TTC549 (cell line): ENCODE data around the gene MSMP.

Source experiments
- FAIRE-seq: peaks from 2 replicates; lab custom pipeline; 2012; peaks lifted over from hg19 to GRCh38; lab: Jason Lieb, UNC

Gene MSMP

GRCh38 chr9:35718721-35719511, 35.2 kb downstream of the MSMP start:
- no peak for FAIRE-seq

GRCh38 chr9:35717132-35717870, 36.8 kb downstream of the MSMP start:
- no peak for FAIRE-seq

DNA sequence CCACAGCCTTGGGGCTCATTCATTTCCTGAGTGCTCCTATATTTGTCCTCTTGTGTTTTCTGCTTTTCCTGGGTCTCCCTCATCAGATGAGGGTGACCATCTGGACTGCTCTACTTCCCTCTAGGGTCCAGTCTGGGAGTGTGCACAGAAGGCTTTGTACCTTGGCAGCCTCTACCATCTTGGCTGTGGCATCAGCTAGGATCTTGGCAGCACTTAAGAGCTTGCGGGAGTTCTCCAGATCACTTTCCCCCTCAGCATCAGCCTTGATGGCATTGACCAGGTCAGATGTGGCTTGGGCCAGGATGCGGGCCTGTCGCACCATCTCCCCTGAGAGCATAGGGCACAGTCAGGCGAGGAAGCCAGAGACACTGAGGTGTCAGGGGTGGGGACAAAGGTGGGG, 37.8 kb downstream of the MSMP start:
- FAIRE-seq = no peak

DNA sequence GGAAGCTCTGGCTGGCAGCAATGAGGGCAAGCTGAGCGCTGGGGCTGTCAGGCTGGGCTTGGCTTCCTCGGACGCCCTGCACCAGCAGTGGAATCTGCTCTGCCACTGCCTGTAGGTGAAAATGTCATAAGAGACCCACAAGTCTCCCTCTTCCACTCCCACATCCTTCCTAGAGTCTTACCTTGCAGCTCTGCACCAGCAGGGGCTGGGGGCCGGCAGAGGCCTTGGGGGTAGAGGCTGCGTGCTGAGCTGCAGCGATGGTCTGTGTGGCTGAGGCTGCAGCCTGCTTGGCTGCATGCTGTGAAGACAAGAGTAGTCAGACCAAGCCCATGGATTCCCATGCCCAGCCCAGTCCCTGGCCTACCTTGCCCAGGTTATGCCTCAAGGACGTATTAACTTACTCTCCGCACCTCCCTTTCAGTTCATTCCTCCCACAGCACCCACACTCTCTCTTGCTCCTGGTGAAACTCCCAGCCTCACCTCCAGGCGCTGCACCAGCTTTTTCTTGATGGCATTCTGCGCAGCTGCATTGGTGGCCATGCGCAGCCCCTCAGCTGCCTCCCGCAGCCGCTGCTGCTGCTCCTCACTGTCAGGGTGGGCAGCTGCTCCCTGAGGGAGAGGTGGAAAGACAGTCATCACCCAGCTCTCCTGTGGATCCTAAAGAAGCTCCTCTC, 39.4 kb downstream of the MSMP start:
- no peak for FAIRE-seq

DNA sequence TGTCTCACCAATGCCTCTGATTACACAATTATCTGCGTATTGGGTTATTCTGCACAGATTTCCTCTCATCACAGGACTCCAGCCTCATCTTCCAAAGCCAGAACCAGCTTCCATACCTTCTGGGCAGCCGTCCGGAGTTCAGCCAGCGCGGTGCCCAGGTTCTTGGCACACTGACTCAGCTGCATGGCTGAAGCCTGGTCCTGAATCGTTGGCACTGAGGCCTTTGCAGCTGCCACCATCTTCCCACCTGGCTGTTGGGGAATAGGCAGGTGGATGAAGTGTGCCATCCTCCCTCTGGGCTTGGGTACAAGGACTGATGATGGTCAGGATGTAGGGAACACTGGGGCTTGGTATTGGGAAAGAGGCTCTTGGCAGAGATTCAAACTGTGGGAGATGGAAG, 40.0 kb downstream of the MSMP start:
- FAIRE-seq = no peak

GRCh38 chr9:35713578-35713977, 40.5 kb downstream of the MSMP start:
- FAIRE-seq = no peak

DNA sequence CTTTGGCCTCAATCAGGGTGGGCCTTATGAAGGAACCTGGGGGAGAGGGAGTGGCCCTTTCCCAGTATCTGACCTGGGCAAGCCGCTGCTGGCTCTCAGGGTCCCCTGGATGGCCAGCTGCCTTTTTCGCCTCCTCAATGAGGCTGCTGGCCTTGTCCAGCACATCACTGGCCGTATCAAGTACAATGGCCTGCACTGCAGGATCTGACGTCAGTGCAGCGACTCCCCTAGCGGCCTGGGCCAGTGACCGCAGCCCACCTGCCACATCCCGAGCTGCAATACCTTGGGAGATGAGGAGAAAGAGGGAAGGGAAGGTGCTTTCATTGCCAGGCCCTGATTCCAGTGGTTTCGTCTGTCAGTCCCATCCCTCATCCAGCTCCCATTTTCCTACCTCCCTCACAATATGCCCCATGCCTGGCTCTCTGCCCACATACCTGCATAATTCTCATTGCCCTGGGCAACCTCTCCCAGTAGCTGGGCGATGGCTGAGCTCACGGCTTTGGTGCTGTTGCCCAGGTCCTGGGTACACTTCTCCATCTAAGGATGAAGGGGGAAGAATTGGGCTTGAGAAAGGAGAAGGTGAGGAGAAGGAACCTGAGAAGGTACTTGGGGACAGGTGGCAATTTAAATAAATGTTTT, 41.2 kb downstream of the MSMP start:
- no peak for FAIRE-seq

DNA sequence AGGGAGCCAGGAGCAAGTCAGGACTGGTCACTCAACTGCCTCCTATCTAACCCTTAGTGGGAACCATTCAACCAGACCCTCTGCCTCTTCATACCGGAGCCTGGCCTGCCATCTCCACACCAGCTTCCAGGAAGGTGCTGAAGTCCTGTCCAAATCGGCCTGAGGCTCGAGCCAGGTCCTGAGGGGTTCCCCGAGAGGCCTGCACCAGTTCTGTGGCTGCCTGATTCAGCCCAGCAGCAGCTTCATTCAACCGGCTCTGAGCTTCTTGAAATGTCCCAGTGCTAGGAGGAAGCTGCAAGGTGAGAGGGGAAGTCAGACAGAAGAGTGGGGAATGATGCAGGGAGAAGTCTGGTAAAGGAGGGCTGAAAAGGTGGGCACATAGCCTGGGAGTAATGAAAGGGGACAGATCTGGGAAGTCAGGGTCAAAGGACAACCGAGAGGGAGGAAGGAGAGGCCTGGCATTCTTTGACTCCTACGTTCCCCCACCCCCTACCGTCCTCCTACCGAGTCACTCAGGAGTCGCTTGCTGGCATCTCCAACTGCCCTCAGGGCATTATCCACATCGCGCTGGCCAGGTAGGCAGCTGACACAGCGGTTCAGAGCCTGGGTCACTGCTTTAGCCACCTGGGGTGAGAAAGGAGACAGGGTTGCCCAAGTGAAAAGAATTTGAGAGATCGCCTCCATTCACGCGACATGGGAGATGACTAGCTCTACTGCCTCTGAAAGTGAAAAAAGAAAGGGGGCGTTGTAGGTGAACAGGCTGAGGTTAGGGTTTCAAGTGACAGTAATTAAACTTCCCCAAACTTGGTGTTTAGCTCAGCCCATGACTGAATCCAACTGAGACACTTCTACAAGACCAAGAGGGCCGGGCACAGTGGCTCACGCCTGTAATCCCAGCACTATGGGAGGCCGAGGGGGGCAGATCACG, 42.3 kb downstream of the MSMP start:
- FAIRE-seq = no peak

DNA sequence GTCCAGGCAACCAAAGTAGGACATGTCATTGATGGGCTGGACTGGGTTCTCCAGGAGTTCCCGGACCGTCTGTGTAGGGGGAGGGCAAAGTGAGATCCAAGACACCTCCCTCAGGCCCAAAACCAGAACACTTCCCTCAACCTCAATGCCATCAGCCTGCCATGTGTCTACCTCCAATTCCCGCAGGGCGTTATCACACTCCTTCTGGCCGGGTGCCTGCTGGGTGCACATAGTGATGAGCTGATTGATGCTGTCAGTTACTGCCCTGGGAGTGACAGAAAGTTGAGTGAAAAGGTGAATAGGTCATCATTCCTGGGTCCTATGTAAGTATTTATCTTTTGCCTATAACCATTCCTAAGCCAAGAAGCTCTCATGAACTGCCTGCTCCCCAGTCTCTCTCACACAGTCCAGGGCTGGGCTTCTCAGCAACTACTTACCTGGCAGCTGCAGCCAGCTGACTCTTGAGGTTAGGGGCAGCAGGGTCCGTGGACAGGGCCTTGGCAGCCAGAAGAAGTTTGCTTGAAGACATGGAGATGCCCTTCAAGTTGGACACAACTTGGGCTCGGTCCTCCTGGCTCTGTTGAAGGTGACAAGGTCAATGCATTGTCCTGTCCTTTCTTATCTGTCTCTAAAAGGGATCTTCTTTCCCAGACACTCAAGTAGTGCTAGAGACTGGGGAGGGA, 43.1 kb downstream of the MSMP start:
- no peak for FAIRE-seq

GRCh38 chr9:35708146-35708545, 45.9 kb downstream of the MSMP start:
- FAIRE-seq = no peak

- no peak for FAIRE-seq
These were observed 47.1 kb downstream of the MSMP start for GRCh38 chr9:35706951-35707350.

GRCh38 chr9:35705836-35706430, 48.1 kb downstream of the MSMP start:
- FAIRE-seq = no peak

- no peak for FAIRE-seq
These were observed 48.7 kb downstream of the MSMP start for GRCh38 chr9:35705372-35705771.

DNA sequence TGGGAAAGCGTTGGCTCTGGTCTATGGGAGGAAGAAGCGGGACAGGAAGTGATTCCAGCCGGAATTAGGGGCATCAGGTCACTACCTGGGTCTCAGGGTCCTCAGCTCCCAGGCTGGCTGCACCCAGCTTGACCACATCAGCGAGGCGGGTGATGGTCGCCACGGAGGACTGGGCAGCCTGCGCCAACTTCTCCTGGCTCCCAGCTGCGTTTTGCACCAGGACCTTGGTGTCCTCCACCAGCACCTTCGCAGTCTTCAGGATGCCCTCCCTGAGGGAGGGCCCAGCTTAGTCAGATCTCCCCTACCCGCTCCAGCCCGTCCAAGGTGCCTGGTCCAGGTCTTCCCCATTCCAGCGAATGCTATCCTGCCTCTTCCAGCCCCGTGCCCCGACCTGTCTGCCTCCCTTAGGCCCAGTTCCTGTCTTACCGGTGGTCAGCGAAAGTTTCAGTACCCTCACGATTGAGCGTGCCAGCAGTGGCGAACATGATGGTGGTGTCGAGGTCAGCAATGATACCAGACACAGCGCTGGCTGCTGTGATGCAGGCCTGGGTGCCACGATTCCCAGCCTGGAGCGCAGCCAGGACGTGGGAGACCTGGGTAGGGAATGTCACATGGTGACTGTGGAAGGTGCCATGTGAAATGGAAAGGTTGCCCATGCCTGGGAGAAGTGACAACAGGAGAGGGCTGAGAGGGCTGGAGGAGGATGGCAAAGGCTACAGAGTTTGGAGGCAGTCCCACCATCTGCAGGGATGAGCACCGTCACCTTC, 50.0 kb downstream of the MSMP start:
- FAIRE-seq = no peak
